ENCODE measurements around the gene CDK6.
"Not testable (repeated sequence)": the region's sequence is repeated elsewhere in the genome, so short reads cannot be mapped to it uniquely, and the experiment has no call there.

CDK6 gene

GRCh38 chr7:92872701-92873100 lies 36.3 kb upstream of the CDK6 start:
- TF ChIP-seq POLR2A (IDR thresholded peaks at IDR 0.05; ENCODE audit: extremely low read depth, insufficient read length) = no peak
- no peak for TF ChIP-seq MAX (IDR thresholded peaks at IDR 0.05; ENCODE audit: low read depth, low read length)
- TF ChIP-seq, protein P1, sequence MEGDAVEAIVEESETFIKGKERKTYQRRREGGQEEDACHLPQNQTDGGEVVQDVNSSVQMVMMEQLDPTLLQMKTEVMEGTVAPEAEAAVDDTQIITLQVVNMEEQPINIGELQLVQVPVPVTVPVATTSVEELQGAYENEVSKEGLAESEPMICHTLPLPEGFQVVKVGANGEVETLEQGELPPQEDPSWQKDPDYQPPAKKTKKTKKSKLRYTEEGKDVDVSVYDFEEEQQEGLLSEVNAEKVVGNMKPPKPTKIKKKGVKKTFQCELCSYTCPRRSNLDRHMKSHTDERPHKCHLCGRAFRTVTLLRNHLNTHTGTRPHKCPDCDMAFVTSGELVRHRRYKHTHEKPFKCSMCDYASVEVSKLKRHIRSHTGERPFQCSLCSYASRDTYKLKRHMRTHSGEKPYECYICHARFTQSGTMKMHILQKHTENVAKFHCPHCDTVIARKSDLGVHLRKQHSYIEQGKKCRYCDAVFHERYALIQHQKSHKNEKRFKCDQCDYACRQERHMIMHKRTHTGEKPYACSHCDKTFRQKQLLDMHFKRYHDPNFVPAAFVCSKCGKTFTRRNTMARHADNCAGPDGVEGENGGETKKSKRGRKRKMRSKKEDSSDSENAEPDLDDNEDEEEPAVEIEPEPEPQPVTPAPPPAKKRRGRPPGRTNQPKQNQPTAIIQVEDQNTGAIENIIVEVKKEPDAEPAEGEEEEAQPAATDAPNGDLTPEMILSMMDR (IDR thresholded peaks at IDR 0.05; ENCODE audit: low read depth, low read length) = no peak
- no peak for TF ChIP-seq MYC (IDR thresholded peaks at IDR 0.05; ENCODE audit: low read depth, low read length)
- no peak for DNase-seq (ENCODE audit: low read depth)
- no peak overlapping the region for H3K4me3 ChIP-seq (ENCODE audit: low read depth, low read length)

DNA sequence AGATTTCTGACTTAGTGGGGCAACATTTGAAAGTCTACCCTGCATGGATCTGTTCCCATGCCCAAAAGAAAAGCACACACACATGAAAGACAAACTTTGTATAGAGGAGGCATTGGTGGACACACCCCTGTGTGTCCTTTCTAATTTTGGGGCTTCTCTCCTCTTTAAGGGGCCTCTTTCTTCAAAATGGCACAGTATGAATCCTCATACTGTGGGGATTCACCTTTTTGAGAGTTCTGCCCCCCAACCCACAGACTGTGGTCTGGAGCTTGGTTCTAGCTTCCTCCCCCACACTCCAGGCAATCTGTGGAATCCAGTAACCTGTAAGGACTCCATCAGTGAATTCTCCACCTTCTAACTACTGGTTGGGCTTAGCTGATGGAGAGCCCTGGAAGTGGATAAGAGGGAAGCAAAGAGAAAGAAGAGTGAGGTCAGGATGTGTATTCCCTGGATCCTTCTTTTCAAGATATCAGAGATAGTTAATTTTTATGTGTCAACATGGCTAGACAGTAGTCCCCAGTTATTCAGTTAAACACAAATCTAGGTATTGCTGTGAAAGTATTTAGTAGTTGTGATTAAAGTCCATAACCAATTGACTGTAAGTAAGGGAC lies 32.4 kb upstream of the CDK6 start:
- TF ChIP-seq POLR2A (IDR thresholded peaks at IDR 0.05; ENCODE audit: extremely low read depth, insufficient read length) (no peak), MAX (IDR thresholded peaks at IDR 0.05; ENCODE audit: low read depth, low read length) (no peak), MYC (IDR thresholded peaks at IDR 0.05; ENCODE audit: low read depth, low read length) (no peak)
- TF ChIP-seq, protein P1 (IDR thresholded peaks at IDR 0.05; ENCODE audit: low read depth, low read length) = no peak
- no peak overlapping the region for H3K4me3 ChIP-seq (ENCODE audit: low read depth, low read length)
- DNase-seq (ENCODE audit: low read depth) = no peak

GRCh38 chr7:92864169-92864568 lies 27.8 kb upstream of the CDK6 start:
- TF ChIP-seq, protein P1 (IDR thresholded peaks at IDR 0.05; ENCODE audit: low read depth, low read length) = peak; percentile 37
- DNase-seq (ENCODE audit: low read depth) = peak; percentile 44
- H3K4me3 ChIP-seq (ENCODE audit: low read depth, low read length) = not testable (repeated sequence)

DNA sequence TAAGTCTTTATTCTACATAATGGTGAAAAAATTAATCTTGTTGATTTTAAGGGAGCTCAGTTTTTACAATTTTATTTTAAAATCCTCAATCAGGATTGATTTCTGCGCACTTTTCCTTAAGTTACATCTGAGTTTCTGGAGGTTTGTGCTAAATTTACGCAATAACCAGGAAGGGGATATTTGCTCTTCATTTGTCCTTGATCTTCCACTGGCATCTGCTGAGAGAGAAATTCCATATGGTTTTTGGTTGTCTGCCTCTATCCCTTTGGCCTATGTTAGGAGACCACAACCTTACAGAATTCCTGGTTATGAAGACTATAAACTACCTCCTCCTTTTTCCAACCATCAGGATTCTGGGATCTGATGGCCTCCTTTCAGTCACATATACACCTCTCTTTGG lies 20.1 kb upstream of the CDK6 start:
- TF ChIP-seq MAX (IDR thresholded peaks at IDR 0.05; ENCODE audit: low read depth, low read length) (no peak), POLR2A (IDR thresholded peaks at IDR 0.05; ENCODE audit: extremely low read depth, insufficient read length) (no peak), MYC (IDR thresholded peaks at IDR 0.05; ENCODE audit: low read depth, low read length) (no peak)
- TF ChIP-seq, protein P1 (IDR thresholded peaks at IDR 0.05; ENCODE audit: low read depth, low read length) = no peak
- H3K4me3 ChIP-seq (ENCODE audit: low read depth, low read length) = no peak overlapping the region
- no peak for DNase-seq (ENCODE audit: low read depth)

DNA sequence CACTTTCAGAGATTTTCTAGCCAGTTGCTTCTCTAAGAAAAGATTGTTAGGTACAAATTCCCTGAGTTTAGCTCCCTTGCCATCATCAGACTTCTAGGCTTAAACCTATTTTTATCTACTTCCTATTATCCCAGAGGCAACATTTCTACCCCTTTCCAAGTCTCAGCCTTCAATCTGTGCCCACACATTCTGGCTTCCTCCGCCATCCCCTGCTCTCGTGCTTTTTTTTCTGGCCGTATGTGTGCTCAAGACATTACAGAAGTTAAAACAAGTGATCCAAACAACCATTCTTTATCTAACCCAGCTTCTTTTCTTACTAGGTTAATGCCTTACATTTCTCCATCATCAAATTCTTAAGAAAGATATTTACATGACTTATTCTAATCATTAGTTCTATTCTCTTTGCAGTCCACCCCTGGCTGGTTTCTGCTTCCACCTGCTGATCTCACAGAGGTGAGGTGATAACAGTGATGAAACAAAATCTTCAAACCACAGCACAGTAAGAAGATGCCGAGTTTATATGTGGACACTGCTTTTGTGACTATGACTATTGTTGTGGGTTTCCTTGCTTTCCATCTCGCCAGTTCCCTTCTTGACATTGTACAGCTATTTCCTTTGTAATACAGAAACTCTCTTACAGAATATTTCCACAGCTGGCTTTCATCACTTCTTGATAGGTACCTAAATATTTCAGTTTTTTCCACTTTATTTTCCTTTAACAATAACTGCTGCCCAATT lies 18.3 kb upstream of the CDK6 start:
- no peak overlapping the region for H3K4me3 ChIP-seq (ENCODE audit: low read depth, low read length)
- no peak for TF ChIP-seq POLR2A (IDR thresholded peaks at IDR 0.05; ENCODE audit: extremely low read depth, insufficient read length)
- no peak for TF ChIP-seq MYC (IDR thresholded peaks at IDR 0.05; ENCODE audit: low read depth, low read length)
- no peak for TF ChIP-seq MAX (IDR thresholded peaks at IDR 0.05; ENCODE audit: low read depth, low read length)
- TF ChIP-seq, protein P1 (IDR thresholded peaks at IDR 0.05; ENCODE audit: low read depth, low read length) = no peak
- no peak for DNase-seq (ENCODE audit: low read depth)

Data from NB4 (cell line).